MCF 10A (cell line): Measurements from ENCODE around the gene XIRP1. TPM values are rescaled to one million over a fixed set of nuclear protein-coding genes. Genes with fewer than 3 reads are reported as not detected.

Experiments used
- BruUV-seq: library from RNA; stranded (reverse); fragments of 400-500 nt; replicated peaks from 2 replicates; lab custom pipeline; 2021; lab: Mats Ljungman, UMichigan
- CTCF ChIA-PET: fragments of 300-600 bp; sonication (Branson Sonifier 250); formaldehyde crosslinking; extraction: SDS; loops from one replicate; lab custom pipeline; 2021; ENCODE audit warnings: antibody characterized with exemption, inconsistent platforms; lab: Yijun Ruan, JAX
- POLR2A ChIA-PET: fragments of 300-600, 350-650 bp; sonication (Branson Sonifier 250); formaldehyde crosslinking; extraction: SDS; loops from one replicate; lab custom pipeline; 2020; ENCODE audit warnings: antibody characterized with exemption, inconsistent platforms; lab: Yijun Ruan, JAX
- DNase-seq: peaks from one replicate; pipeline ENCODE4 v3.0.0-alpha.2; 2018; ENCODE audit not compliant: unreplicated experiment
- H3K27ac Mint-ChIP-seq: one replicate; pipeline ENCODE4 v1.8.0; 2022; ENCODE audit warnings: mild to moderate bottlenecking, low read depth, mixed read lengths; ENCODE audit not compliant: unreplicated experiment
- H3K27me3 Mint-ChIP-seq: one replicate; pipeline ENCODE4 v1.8.0; 2022; ENCODE audit warnings: mixed read lengths; ENCODE audit not compliant: insufficient read depth, unreplicated experiment
- H3K36me3 Mint-ChIP-seq: one replicate; pipeline ENCODE4 v1.8.0; 2022; ENCODE audit warnings: mild to moderate bottlenecking, moderate library complexity, mixed read lengths; ENCODE audit not compliant: insufficient read depth, unreplicated experiment
- H3K4me1 Mint-ChIP-seq: one replicate; pipeline ENCODE4 v1.8.0; 2022; ENCODE audit warnings: mixed read lengths; ENCODE audit not compliant: insufficient read depth, unreplicated experiment
- H3K4me3 Mint-ChIP-seq: one replicate; pipeline ENCODE4 v1.8.0; 2022; ENCODE audit warnings: mild to moderate bottlenecking, moderate library complexity, mixed read lengths; ENCODE audit not compliant: unreplicated experiment
- H3K9me3 Mint-ChIP-seq: one replicate; pipeline ENCODE4 v1.8.0; 2022; ENCODE audit warnings: mixed read lengths; ENCODE audit not compliant: unreplicated experiment
- intact Hi-C: fragments of 100-400 bp; cut with micrococcal nuclease; formaldehyde crosslinking; loops from 2 replicates; pipeline ENCODE4 v1.14.1; 2022
- total RNA-seq: library from RNA; stranded (reverse); gene quantifications from 2 replicates; pipeline ENCODE4 v1.2.3, GENCODE V29; 2022
- TF ChIP-seq, protein P1 (sequence below): fragments of 200-600 bp; IDR thresholded peaks from one replicate; pipeline ENCODE4 v1.8.0; 2022; ENCODE audit warnings: antibody characterized with exemption, mild to moderate bottlenecking; ENCODE audit not compliant: unreplicated experiment

The XIRP1 gene
- total RNA-seq, 1 experiment from 2014 or later, result not detected

DNA sequence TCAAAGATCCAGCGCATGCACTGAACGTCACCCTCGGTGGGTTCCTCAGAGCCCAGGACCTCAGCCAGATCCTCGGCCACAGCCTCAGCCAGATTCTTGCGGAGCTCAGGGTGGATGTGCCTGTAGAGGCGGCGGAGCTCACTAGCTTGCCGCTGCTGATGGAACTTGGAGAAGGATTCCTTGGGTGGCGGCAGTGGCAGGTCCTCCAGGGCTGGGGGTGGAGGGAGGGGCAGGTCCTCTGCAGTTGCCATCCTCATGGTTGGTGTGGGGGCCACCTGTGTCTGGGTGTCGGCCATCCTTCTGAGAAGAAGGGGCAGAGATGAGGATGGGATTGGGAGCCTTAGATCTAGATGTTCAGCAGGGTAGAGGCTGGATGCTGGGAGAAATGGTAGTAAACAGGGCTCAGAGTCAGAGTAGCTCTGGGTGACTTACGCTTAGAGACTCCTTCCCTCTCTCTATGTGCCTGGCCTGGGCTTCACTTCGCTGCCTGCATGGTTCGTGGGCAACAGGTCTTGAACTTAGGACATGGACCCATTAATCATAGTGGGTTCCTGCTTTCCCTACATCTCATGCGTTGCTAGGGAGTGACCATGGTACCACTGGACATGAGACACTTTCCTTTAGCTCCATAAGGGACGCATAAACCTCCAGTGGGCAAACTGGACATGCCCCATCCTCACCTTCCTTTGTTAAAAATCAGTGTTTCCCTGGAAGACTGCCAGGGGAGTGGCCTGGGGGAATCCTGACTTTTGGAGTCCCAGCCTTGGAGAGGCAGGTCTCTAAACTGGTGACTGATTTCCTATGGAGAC lies 3.0 kb downstream of the XIRP1 start:
- intact Hi-C loops, result loop anchor here (1.0 to 10.0 kb wide), 2 partner anchors 99 to 195 kb away; partner anchors contain the start of gene SLC25A38
- ChIA-PET POLR2A (interaction anchor here (0.6 to 1.4 kb wide), 4 partner anchors 10 to 177 kb away, joined by 3 to 4 read pairs (median 3); no protein-coding TSS in a partner anchor), CTCF (interaction anchor here (0.5 to 16.1 kb wide), 45 partner anchors 10 to 968 kb away, joined by 3 to 477 read pairs (median 4); partner anchors contain the start of genes SCN11A and WDR48)
- Mint-ChIP-seq H3K4me3 (no peak overlapping the region), H3K27me3 (no peaks in the 10 kb centered on the region), H3K9me3 (no peaks in the 10 kb centered on the region), H3K27ac (no peak overlapping the region), H3K4me1 (peaks cover 7% of the 10 kb centered on the region), H3K36me3 (peaks cover 5% of the 10 kb centered on the region)
- no peak for DNase-seq
- BruUV-seq, result no TSS peak
- TF ChIP-seq, protein P1, sequence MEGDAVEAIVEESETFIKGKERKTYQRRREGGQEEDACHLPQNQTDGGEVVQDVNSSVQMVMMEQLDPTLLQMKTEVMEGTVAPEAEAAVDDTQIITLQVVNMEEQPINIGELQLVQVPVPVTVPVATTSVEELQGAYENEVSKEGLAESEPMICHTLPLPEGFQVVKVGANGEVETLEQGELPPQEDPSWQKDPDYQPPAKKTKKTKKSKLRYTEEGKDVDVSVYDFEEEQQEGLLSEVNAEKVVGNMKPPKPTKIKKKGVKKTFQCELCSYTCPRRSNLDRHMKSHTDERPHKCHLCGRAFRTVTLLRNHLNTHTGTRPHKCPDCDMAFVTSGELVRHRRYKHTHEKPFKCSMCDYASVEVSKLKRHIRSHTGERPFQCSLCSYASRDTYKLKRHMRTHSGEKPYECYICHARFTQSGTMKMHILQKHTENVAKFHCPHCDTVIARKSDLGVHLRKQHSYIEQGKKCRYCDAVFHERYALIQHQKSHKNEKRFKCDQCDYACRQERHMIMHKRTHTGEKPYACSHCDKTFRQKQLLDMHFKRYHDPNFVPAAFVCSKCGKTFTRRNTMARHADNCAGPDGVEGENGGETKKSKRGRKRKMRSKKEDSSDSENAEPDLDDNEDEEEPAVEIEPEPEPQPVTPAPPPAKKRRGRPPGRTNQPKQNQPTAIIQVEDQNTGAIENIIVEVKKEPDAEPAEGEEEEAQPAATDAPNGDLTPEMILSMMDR, result no peak

DNA sequence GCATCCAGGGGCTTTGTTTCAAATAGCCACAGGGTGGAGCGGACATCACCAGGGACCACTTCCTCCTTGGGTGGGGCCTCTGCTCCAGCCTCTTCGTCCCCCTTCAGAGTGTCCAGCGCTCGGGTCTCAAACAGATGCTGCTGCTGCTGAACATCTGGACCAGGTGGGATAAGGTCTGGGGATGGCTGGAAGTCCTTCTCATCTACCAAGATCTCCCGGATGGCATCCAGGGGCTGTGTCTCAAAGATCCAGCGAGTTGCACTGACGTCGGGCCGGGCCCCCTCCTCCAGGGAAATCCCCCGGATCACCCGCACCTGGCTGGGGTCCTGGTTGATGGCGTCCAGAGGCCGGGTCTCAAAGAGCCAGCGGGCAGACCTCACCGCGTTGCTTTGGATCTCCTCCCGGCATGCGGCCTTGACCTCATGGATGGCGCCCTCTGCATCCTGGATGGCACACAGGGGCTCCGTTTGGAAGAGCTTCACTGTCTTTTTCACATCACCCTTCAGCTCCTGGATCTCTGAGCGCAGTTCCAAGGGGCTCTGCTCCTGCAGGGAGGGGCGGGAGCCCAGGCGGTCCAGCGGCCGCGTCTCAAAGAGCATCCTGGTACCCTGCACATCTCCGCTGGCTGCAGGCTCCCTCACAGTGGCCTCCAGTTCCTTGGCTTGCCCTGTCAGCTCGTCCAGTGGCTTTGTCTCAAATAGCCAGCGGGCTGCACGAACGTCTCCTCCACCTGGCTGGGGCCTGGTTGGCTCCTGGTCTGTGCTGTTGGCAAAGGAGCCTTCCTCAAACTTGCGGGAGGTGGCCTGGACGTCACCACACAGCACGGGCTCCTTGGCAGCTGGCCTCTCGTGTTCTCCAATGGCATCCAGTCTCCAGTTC lies 3.9 kb downstream of the XIRP1 start:
- Mint-ChIP-seq H3K9me3 (no peaks in the 10 kb centered on the region), H3K27me3 (no peaks in the 10 kb centered on the region), H3K4me3 (no peak overlapping the region), H3K36me3 (peaks cover 5% of the 10 kb centered on the region), H3K27ac (no peak overlapping the region), H3K4me1 (peaks cover 7% of the 10 kb centered on the region)
- ChIA-PET CTCF (interaction anchor here (0.6 to 16.1 kb wide), 24 partner anchors 14 to 190 kb away, joined by 3 to 477 read pairs (median 6); partner anchors contain the start of genes SCN11A and WDR48), POLR2A (no interaction called here)
- DNase-seq, result no peak
- BruUV-seq, result no TSS peak
- TF ChIP-seq, protein P1, result no peak
- intact Hi-C loops, result loop anchor here (1.0 to 10.0 kb wide), 2 partner anchors 100 to 196 kb away; partner anchors contain the start of gene SLC25A38

DNA sequence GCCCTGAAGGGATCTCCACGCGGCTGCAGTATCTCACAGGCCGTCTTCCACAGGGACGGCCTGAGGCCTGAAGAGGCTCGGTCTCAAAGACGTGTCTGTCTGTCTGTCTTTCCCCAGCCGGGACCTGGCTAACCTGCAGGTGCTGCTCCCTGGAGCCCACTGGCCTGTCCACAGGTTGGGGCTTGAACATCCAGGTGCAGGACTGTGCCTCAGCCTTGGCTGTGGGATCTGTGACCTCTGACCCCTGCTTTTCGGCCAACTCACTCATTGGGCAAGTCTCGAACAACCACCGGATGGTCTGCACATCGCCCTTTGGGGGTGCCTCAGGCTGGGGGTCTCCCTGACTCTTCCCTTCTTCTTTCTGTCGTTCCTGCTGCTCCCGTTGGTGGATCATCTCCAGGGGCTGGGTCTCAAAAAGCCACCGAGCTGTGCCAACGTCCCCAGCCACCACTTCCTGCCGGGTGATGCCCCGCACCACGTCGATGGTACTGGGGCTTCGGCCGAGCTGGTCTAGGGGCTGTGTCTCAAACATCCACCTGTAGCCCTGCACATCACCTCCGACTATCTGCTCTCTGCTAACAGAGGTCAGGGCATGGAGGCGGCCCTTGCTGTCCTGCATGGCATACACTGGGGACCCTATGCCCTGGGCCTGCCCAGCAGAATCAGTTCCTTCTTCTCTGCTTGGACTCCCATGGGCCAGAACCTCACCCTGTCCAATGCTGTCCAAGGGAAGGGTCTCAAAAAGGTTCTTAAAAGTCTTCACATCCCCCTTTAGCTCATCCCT lies 4.8 kb downstream of the XIRP1 start:
- Mint-ChIP-seq H3K4me3 (no peak overlapping the region), H3K27me3 (no peaks in the 10 kb centered on the region), H3K4me1 (peaks cover 7% of the 10 kb centered on the region), H3K9me3 (no peaks in the 10 kb centered on the region), H3K27ac (no peak overlapping the region), H3K36me3 (peaks cover 5% of the 10 kb centered on the region)
- CTCF ChIA-PET, result interaction anchor here (0.6 to 16.1 kb wide), 7 partner anchors 15 to 103 kb away, joined by 3 to 477 read pairs (median 45); no protein-coding TSS in a partner anchor
- BruUV-seq, result no TSS peak
- POLR2A ChIA-PET, result no interaction called here
- TF ChIP-seq, protein P1, result no peak
- intact Hi-C loops, result loop anchor here (10.0 kb wide), 1 partner anchor 197 kb away; the partner anchor contains the start of gene SLC25A38
- no peak for DNase-seq
